OCI-M2 (cell line): ENCODE measurements around the gene PAN3.

Experiments
- DNase-seq: peaks from one replicate; lab custom pipeline; 2025; ENCODE audit not compliant: unreplicated experiment; lab: John Stamatoyannopoulos, UW

The PAN3 gene

DNA sequence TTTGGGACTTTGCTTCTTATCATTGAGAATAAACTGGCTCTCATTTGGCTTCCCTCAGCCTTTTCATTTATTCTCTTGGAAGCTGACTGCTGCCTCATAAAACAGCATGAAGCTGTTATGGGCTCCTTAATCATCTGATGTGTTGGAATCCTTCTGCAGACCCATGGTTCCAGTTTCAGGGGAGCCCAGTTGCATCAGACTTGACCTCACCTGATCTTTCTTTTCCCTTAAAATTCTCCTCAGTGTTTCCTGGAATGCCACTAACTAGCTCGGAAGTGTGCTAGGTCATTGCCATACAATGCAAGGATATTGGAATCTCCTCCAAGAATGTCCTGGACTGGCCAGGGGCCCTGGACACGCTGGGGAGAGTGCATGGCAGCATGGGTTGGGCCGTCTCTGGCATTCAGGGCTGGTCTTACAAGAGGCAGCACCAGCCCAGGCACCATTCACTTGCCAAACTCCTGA lies 197.9 kb downstream of the PAN3 start:
- DNase-seq: no peak

DNA sequence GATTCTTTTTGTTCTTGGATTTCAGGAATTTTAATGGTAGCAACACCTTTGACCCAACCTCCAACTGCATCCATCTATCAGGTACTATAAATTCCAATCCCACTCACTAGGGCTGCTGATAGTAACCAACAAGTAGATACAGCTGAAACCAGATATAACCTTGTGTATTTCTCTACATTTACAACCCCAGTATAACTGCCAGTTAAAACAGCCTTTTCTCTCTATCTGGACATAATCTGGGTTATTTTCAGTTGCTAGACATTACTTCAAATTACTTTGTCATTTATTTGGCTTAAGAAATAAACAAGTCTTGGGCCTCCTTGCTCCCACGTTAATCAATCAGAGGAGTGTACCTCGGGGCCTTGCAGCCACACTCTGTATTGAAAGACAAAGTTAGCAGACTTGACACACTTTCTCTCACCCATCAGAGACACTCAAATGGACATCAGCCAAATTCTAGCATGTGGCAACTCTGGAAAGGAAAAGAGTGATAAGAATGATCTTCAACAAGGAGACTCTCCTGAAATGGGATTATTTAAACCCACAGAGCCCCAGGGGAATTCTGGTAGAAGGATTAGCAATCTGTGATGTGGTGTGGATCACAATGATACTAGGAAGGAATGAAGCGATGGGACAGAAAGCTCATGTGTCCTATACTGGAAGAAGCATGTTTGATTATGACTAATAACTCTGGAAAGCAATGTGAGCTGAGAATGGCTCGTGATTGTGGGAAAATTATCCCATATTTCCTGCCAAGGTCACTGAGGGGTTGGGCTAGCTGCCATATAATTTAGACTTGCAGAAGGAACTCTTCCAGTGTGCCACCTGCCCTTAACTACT lies 199.0 kb downstream of the PAN3 start:
- no peak for DNase-seq

DNA sequence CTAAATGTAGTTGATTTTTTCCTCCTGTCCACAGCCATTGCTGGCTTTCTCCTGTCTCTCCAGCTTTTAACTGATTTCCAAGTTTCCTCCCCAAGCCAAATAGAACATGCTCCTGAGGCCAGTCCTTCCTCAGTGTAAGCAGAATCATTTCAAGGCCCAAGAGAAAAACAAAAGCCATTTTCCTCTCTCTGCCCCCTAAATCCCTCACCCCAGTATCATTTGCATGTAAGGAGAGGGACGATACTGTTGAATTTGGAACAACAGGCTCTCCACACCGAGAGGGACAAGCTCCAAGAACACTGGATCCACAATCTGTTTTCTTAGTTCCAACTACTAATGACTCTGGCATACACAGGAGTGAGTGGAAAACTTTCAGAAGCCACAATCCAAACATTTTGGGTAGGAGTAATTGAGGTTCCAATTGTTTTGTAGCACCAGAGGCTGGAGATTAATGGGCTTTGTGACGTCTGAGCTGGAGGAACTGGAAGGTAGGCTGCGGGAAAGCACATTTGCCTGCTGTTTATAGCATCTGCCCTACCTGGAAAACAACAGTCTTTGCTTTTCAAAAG lies 199.7 kb downstream of the PAN3 start:
- no peak for DNase-seq

DNA sequence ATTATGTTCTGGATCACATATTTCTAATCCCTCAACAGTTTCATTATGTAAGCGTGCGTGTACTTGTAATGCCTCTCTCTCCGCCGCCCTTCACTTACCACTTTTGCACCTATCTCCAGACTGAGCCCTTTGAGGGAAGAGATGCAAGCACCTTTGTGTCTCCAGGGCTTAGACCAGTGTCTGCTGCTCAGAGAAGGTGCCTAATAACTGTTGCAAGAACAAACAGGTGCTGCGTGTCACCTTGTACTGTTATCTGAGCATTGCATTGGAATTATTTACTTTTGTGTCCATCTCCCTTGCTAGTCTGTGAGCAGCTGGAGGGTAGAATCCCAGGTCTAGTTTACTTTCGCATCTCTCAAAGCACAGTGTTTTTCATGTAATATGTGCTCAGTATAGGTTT lies 200.4 kb downstream of the PAN3 start:
- no peak for DNase-seq

DNA sequence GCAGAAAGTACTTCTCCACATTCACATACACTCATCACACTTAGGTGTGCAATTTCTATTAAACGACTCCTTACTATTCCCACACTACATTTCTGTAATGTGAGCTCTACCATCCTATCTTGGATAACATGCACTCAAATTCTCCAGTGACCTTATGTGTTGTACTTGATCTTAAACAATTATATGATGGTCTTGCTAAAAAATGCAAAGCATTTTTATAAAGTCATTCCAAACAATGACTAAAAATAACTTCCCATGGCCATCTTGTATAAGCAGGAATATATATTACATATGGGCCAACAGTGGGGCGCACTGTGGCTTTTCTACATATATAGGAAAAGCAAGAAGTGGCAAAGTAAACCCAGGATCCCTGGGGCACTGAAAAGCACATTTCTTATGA lies 201.1 kb downstream of the PAN3 start:
- no peak for DNase-seq

DNA sequence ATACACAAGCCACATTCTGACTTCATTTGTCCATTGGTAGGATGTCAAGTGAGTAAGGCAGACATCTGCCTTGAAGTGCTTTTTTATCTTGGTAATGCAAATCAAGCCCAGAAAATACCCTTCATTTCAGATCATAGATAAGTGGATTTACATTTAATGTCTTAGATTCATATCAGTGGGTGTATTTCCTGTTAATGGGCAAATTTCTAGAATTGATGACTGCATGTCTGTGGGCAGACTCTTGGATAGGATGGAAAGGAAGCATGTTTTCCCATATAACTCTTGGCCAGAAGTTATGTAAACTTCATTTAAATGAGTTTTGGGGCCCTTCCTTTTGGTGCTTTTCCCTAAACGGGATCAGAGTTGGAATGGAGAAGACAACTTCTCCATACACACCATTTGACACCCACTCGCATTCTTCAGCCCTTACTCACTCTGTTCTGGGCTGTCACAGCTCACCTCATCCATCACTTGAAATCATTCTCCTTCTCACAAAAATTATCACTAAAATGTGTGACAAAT lies 202.0 kb downstream of the PAN3 start:
- no peak for DNase-seq

DNA sequence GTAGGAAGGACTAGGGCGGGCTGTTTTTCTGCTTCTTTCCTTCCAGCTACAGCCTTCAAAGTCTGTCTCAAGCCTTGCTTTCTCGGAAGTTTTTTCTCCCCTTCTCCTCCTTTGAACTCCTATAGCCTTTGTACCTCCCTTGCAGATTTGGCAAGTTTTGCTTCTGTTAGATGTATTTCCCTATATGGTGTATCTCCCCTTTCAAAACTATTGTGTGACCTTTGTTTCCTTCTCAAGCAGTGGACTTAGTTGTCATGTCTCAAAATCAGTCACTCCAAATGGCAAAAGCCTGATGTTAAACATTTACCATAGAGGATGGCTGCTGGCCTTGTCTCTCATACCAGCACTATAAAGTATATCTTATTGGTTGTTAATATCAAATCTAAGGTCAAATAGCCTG lies 203.9 kb downstream of the PAN3 start:
- no peak for DNase-seq

DNA sequence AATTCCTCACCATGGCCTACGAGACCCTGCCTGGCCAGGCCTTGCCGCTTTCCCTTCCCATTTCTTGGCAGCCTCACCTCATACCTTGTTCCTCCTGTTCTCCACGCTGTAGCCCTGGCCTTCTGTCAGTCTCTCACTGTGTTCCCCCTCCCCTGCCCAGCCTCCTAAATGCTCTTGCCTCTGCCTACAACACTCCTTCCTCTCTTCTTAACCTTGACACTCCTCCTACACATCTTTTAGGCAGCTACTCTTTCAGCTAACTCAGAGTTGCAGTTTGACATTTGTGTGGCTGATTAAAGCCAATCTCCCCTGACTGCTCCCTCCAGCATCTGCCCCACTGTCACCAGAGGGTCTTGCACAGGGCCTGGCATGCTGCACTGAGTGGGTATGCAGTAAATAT lies 205.8 kb downstream of the PAN3 start:
- no peak for DNase-seq
